ENCODE data around the gene FRMD4B. TPM values are rescaled to one million over a fixed set of nuclear protein-coding genes. Genes with fewer than 3 reads are reported as not detected.

The FRMD4B gene
- total RNA-seq, 1 donor from 2014 or later: 37.4 TPM

DNA sequence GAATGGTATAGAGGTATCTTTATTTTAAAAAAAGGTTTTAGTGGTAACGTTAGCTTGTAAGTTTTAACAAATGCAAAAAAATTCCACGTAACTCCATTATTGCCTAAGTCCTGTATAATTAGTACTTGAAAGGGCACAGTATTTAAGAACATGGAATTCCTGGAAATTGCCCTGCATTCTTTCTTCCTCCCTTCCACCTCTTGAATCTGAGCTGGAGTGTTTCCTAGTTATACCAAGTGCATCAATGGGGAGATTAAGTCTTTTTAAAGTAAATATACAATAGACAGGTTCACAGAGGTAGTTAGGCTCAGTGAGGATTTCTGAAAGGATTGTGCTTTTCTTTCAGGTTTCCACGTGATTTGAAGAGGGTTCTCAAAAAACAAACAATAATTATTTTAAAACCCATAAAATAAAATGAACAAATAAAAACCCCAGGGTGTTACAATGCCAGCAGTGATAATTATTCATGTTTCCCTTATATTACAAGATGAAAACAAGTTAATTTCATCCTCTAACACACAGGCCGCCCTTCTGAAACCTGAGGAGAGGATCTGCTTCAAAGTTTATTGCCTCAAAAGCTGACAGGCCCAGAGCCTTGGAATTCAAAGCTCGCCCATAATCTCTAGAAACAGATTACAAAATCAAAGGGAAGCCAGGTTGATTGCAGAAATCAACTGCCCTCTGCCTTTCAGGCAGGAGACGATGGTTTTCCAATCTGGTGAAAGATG is 134.6 kb downstream of the FRMD4B start:
- TF ChIP-seq, protein P1, sequence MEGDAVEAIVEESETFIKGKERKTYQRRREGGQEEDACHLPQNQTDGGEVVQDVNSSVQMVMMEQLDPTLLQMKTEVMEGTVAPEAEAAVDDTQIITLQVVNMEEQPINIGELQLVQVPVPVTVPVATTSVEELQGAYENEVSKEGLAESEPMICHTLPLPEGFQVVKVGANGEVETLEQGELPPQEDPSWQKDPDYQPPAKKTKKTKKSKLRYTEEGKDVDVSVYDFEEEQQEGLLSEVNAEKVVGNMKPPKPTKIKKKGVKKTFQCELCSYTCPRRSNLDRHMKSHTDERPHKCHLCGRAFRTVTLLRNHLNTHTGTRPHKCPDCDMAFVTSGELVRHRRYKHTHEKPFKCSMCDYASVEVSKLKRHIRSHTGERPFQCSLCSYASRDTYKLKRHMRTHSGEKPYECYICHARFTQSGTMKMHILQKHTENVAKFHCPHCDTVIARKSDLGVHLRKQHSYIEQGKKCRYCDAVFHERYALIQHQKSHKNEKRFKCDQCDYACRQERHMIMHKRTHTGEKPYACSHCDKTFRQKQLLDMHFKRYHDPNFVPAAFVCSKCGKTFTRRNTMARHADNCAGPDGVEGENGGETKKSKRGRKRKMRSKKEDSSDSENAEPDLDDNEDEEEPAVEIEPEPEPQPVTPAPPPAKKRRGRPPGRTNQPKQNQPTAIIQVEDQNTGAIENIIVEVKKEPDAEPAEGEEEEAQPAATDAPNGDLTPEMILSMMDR (conservative IDR thresholded peaks at IDR 0.05): no peak
- no peak for DNase-seq (ENCODE audit: extremely low spot score, unreplicated experiment)
- H3K9me3 Mint-ChIP-seq: no peaks in the 10 kb centered on the region
- peak overlapping the region; percentile 81 for H3K27ac Mint-ChIP-seq
- H3K27me3 Mint-ChIP-seq: no peaks in the 10 kb centered on the region
- H3K36me3 Mint-ChIP-seq: no peaks in the 10 kb centered on the region
- H3K4me1 Mint-ChIP-seq (ENCODE audit: unreplicated experiment): peaks cover 43% of the 10 kb centered on the region
- H3K4me3 Mint-ChIP-seq: peak overlapping the region; percentile 24

DNA sequence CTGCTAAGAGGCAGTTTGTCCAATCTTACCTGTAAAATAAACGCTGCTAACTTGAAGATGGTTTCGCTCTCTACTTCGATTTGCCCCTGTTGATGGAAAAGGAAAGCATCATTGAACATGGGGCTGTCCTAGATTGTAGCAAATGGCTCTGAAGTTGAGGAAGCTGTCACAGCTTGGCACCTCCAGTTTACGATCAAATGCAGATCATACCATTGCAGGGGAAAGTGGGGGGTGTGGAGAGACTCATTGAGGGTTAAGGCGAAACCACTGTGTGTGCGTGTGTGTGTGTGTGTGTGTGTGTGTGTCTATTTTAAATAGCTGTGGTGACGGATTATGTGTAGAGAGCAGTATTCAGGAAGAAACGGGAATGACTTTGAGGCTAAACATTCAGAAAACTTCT is 135.9 kb downstream of the FRMD4B start:
- peak overlapping the region; percentile 84 for H3K27ac Mint-ChIP-seq
- peak overlapping the region; percentile 92 for H3K4me3 Mint-ChIP-seq
- DNase-seq (ENCODE audit: extremely low spot score, unreplicated experiment): no peak
- no peaks in the 10 kb centered on the region for H3K36me3 Mint-ChIP-seq
- TF ChIP-seq, protein P1 (conservative IDR thresholded peaks at IDR 0.05): no peak
- H3K27me3 Mint-ChIP-seq: no peaks in the 10 kb centered on the region
- no peaks in the 10 kb centered on the region for H3K9me3 Mint-ChIP-seq
- H3K4me1 Mint-ChIP-seq (ENCODE audit: unreplicated experiment): peaks cover 43% of the 10 kb centered on the region

DNA sequence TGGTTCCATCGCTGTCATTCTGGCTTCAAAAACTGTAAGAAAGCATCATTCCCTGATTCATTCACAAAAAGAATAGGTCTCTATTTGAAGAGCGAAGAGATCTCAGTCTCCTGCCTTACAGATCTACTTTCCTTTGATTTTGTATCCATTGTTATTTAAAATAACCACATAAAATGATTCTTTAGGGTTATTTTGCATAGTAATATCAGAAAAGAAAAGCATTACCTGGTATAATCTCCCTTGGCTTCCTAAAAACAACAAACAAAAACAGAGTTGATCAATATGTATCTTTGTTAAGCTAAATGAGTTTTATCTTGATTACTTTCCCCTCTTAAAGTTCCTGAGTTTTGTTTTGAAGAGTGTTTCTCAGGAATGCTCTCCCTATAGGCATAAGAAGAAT is 136.9 kb downstream of the FRMD4B start:
- Mint-ChIP-seq H3K4me3 (peak overlapping the region; percentile 92), H3K36me3 (no peaks in the 10 kb centered on the region), H3K27me3 (no peaks in the 10 kb centered on the region), H3K9me3 (no peaks in the 10 kb centered on the region), H3K27ac (peak overlapping the region; percentile 84), H3K4me1 (ENCODE audit: unreplicated experiment) (peaks cover 47% of the 10 kb centered on the region)
- TF ChIP-seq, protein P1 (conservative IDR thresholded peaks at IDR 0.05): no peak
- no peak for DNase-seq (ENCODE audit: extremely low spot score, unreplicated experiment)

DNA sequence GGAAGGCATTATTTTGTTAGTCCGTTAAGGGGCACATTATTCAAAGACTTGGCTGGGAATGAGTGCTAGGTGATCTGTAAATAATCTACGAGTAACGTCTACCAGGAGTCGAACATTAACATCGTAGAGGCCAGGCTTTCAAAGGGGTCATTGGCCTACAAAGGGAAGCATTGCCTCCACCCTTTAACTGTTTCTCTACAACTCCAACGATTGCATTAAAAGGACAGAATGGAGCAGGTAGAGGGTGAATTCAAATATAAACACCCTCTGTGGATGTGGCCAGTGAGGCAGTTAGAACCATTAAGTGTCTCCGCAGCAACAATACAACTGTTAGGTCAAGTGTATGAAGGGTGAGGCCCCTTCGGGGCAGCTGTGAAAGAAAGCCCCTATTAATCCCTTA is 137.5 kb downstream of the FRMD4B start:
- Mint-ChIP-seq H3K4me3 (peak overlapping the region; percentile 92), H3K27me3 (no peaks in the 10 kb centered on the region), H3K9me3 (no peaks in the 10 kb centered on the region), H3K27ac (peak overlapping the region; percentile 52), H3K4me1 (ENCODE audit: unreplicated experiment) (peaks cover 49% of the 10 kb centered on the region), H3K36me3 (no peaks in the 10 kb centered on the region)
- DNase-seq (ENCODE audit: extremely low spot score, unreplicated experiment): no peak
- TF ChIP-seq, protein P1 (conservative IDR thresholded peaks at IDR 0.05): no peak

DNA sequence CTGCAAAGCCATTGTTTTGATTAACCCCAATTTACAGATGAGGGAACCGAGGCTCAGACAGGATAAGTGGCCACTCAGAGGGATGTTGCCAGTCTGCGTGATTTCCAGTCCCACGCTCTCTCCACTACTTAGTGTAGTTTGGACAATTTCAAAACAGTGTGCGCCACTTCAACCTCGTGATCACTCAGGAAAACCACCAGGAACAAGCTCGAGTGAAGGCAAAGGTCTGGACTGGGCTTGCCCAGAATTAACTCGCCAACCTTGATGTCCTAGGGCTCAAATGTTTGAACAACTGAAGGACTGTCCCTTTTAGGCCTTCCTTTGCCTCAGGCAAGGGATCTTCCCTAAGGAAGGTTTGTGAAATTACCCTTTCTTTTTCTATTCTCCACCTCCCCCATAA is 139.3 kb downstream of the FRMD4B start:
- TF ChIP-seq, protein P1 (conservative IDR thresholded peaks at IDR 0.05): no peak
- Mint-ChIP-seq H3K9me3 (no peaks in the 10 kb centered on the region), H3K4me1 (ENCODE audit: unreplicated experiment) (peaks cover 44% of the 10 kb centered on the region), H3K27ac (no peak overlapping the region), H3K36me3 (no peaks in the 10 kb centered on the region), H3K27me3 (no peaks in the 10 kb centered on the region), H3K4me3 (peak overlapping the region; percentile 35)
- no peak for DNase-seq (ENCODE audit: extremely low spot score, unreplicated experiment)

All from type B pancreatic cell (in vitro differentiated cells).